ENCODE measurements around the gene SLC13A1.

The SLC13A1 gene

DNA sequence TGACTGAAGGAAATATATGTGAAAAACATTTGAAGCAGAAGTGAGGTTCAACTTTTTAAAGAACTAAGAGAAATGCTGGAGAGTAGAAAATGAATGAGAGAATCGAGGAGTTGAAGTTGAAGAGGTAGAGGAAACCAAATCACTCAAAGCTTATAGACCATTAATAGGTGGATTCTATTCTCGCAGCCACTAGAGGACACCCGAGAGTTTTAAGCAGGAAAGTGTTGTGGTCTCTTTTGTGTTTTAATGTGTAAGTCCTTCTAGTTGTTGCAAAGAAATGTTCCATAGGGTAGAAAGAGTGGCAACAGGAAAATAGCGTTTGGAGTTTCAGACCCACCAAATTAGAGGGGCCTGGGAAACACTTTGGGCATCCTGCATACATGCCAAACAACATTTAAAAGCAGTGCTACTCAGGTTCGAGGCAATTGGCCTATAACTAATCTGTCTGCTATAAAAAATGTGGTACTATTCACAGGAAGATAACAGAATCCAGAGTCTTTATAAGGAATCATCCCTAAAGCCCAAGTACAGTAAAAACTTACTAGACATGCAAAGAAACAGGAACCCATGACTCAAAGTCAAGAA is 129.0 kb downstream of the SLC13A1 start:
- no peak for DNase-seq
- in situ Hi-C loops (cut with HindIII; ENCODE audit: low pct_ligation_motif_present, low pct_unique_long_range_greater_than_20kb, low sequenced_read_pairs) = no loop called here

DNA sequence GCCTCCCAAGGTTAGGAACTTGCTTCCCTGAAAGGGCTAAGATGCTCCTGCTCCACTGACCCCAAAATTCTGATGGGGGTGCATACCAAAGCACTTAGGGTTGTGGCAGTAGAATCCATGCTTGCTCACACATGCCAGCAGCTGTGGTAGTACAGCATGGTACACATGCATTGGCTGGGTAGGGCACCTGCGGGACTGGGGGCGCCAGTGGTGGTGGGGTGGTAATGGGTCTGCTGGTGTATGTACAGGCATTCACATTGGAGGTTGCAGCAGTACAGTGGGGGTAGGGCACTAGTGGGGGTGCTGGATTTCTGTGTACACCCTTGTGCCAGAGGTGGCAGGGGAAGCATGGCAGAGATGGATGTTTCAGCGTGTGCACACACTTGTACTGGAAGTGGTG is 132.0 kb downstream of the SLC13A1 start:
- no peak for DNase-seq
- in situ Hi-C loops (cut with HindIII; ENCODE audit: low pct_ligation_motif_present, low pct_unique_long_range_greater_than_20kb, low sequenced_read_pairs) = no loop called here

Measured in ACHN (cell line).